ENCODE data around the gene KCTD18. TPM values are rescaled to one million over a fixed set of nuclear protein-coding genes. Genes with fewer than 3 reads are reported as not detected.

The KCTD18 gene
- total RNA-seq, 1 experiment from 2014 or later, result 19.6 TPM

DNA sequence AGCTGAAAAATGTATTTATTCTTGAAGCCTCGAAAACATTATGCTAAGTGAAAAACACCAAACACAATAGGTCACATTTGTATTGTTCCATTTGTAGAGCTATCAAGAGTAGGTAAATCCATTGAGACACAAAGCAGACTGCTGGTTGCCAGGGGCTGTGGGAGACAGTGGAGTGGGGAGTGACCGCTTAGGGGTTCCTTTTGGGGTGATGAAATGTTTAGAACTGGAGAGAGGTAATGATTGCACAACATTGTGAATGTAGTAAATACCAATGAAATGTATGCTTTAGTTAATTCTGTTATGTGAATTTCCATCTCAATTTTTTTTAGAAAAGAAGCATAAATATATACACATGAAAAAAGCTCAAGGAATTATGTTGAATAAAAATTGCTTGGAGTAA lies 15.8 kb downstream of the KCTD18 start:
- H3K79me2 ChIP-seq (ENCODE audit: low read depth), result no peaks in the 10 kb centered on the region
- H3K4me3 ChIP-seq, result no peak overlapping the region
- no peaks in the 10 kb centered on the region for H3K9me2 ChIP-seq (ENCODE audit: insufficient read depth)
- H3K4me1 ChIP-seq (replicated peaks; ENCODE audit: insufficient read depth), result no peaks in the 10 kb centered on the region
- peaks cover 34% of the 10 kb centered on the region for H3K36me3 ChIP-seq (ENCODE audit: low read depth)
- H3K27ac ChIP-seq, result no peak overlapping the region
- ChIA-PET CTCF (no interaction called here), POLR2A (ENCODE audit: unreplicated experiment) (interaction anchor here (0.5 kb wide), 1 partner anchor 9 kb away, joined by 4 read pairs; no protein-coding TSS in a partner anchor)
- no peaks in the 10 kb centered on the region for H3K27me3 ChIP-seq (ENCODE audit: insufficient read depth, low read depth)
- intact Hi-C loops (cut with micrococcal nuclease; ENCODE audit: unreplicated experiment), result no loop called here
- no TSS peak for BruUV-seq (replicated peaks)
- no peak overlapping the region for H2AFZ ChIP-seq
- no peak for DNase-seq
- H3K9me3 ChIP-seq (ENCODE audit: insufficient read depth, low read depth), result no peaks in the 10 kb centered on the region
- H3K4me2 ChIP-seq, result no peak overlapping the region
- TF ChIP-seq EZH2 (IDR thresholded peaks at IDR 0.05; ENCODE audit: low read depth), result no peak
- TF ChIP-seq, protein P1, sequence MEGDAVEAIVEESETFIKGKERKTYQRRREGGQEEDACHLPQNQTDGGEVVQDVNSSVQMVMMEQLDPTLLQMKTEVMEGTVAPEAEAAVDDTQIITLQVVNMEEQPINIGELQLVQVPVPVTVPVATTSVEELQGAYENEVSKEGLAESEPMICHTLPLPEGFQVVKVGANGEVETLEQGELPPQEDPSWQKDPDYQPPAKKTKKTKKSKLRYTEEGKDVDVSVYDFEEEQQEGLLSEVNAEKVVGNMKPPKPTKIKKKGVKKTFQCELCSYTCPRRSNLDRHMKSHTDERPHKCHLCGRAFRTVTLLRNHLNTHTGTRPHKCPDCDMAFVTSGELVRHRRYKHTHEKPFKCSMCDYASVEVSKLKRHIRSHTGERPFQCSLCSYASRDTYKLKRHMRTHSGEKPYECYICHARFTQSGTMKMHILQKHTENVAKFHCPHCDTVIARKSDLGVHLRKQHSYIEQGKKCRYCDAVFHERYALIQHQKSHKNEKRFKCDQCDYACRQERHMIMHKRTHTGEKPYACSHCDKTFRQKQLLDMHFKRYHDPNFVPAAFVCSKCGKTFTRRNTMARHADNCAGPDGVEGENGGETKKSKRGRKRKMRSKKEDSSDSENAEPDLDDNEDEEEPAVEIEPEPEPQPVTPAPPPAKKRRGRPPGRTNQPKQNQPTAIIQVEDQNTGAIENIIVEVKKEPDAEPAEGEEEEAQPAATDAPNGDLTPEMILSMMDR (conservative IDR thresholded peaks at IDR 0.05), result no peak
- no peaks in the 10 kb centered on the region for H4K20me1 ChIP-seq (ENCODE audit: insufficient read depth)
- H3F3A ChIP-seq (ENCODE audit: insufficient read depth, low read depth), result 0 out of 2 replicates have a peak, but pooled peaks cover 13% of the 10 kb centered on the region

DNA sequence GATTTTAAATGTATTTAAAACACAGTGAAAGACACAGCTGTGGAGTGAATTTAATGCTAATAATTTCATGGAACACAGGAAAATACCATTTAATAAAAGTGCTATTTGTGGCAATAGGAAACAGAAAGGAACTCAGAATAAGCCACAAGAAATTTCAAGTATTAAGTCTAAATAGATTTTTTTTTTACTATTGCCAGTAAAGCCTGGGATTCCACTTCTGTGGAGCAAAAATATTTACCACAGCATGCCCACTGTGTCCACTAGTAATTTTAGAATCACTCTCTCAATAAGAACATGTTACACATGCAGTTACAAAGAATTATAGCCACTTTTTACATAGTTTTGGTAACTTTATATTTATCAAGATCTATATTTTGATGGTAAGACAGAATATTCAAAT lies 17.2 kb downstream of the KCTD18 start:
- no peaks in the 10 kb centered on the region for H3K79me2 ChIP-seq (ENCODE audit: low read depth)
- BruUV-seq (replicated peaks), result no TSS peak
- ChIA-PET CTCF (no interaction called here), POLR2A (ENCODE audit: unreplicated experiment) (no interaction called here)
- H2AFZ ChIP-seq, result no peak overlapping the region
- H3K36me3 ChIP-seq (ENCODE audit: low read depth), result peaks cover 38% of the 10 kb centered on the region
- no peak for DNase-seq
- H3K9me2 ChIP-seq (ENCODE audit: insufficient read depth), result no peaks in the 10 kb centered on the region
- no peaks in the 10 kb centered on the region for H3K9me3 ChIP-seq (ENCODE audit: insufficient read depth, low read depth)
- no peaks in the 10 kb centered on the region for H3K27me3 ChIP-seq (ENCODE audit: insufficient read depth, low read depth)
- H3K4me2 ChIP-seq, result no peak overlapping the region
- H3K27ac ChIP-seq, result no peak overlapping the region
- no peaks in the 10 kb centered on the region for H3K4me1 ChIP-seq (replicated peaks; ENCODE audit: insufficient read depth)
- no peak overlapping the region for H3K4me3 ChIP-seq
- H4K20me1 ChIP-seq (ENCODE audit: insufficient read depth), result no peaks in the 10 kb centered on the region
- 0 out of 2 replicates have a peak, but pooled peaks cover 13% of the 10 kb centered on the region for H3F3A ChIP-seq (ENCODE audit: insufficient read depth, low read depth)
- intact Hi-C loops (cut with micrococcal nuclease; ENCODE audit: unreplicated experiment), result no loop called here
- no peak for TF ChIP-seq EZH2 (IDR thresholded peaks at IDR 0.05; ENCODE audit: low read depth)
- TF ChIP-seq, protein P1 (conservative IDR thresholded peaks at IDR 0.05), result no peak

DNA sequence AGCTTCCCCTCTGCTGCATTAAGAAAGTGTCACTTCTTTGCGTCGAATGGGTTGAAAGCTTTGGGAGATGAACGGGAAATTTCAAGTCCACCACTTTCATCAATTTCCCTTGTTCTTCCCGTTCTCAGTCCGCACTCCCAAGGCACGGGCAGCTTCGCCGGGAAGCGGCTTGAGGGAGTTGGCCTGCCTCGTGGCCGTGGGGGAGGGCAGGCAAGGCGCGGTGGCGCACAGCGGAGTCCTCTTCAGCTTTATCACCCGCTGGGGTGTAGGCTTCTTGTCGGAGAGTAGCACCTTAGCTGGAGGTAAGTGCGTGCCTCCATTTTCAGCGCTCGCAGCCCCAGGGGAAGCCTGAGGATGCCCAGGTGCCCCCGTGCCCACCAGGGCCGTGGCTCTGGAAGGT lies 19.9 kb downstream of the KCTD18 start:
- Histone ChIP-seq H3K27ac (no peak overlapping the region), H4K20me1 (ENCODE audit: insufficient read depth) (no peaks in the 10 kb centered on the region), H3K4me2 (no peak overlapping the region), H3K9me2 (ENCODE audit: insufficient read depth) (no peaks in the 10 kb centered on the region), H3K36me3 (ENCODE audit: low read depth) (peaks cover 38% of the 10 kb centered on the region), H3F3A (ENCODE audit: insufficient read depth, low read depth) (peaks cover 18% of the 10 kb centered on the region; the same call in 1 of the 2 replicates), H3K9me3 (ENCODE audit: insufficient read depth, low read depth) (no peaks in the 10 kb centered on the region), H3K4me3 (no peak overlapping the region), H2AFZ (no peak overlapping the region), H3K4me1 (replicated peaks; ENCODE audit: insufficient read depth) (no peaks in the 10 kb centered on the region), H3K27me3 (ENCODE audit: insufficient read depth, low read depth) (no peaks in the 10 kb centered on the region), H3K79me2 (ENCODE audit: low read depth) (no peaks in the 10 kb centered on the region)
- intact Hi-C loops (cut with micrococcal nuclease; ENCODE audit: unreplicated experiment), result no loop called here
- no TSS peak for BruUV-seq (replicated peaks)
- CTCF ChIA-PET, result no interaction called here
- TF ChIP-seq EZH2 (IDR thresholded peaks at IDR 0.05; ENCODE audit: low read depth), result no peak
- TF ChIP-seq, protein P1 (conservative IDR thresholded peaks at IDR 0.05), result no peak
- DNase-seq, result no peak
- POLR2A ChIA-PET (ENCODE audit: unreplicated experiment), result no interaction called here
